Fibroblast of skin of right biceps (primary cell): ENCODE measurements around the gene HNRNPA3.
A peak's percentile ranks its signal among the peaks of the same experiment; 100 is the strongest.
"Not testable (repeated sequence)": the region's sequence is repeated elsewhere in the genome, so short reads cannot be mapped to it uniquely, and the experiment has no call there.

Experiments used
- DNase-seq: peaks from one replicate; pipeline ENCODE4 v3.0.0-alpha.2; 2013

Gene HNRNPA3

GRCh38 chr2:177212106-177212890 is at the start of gene HNRNPA3:
Gene HNRNPA3, plus strand, starts transcription at chr2:177212794. Its CDS starts 6 bp downstream, at chr2:177212800.
- DNase-seq: peak; percentile 99

GRCh38 chr2:177164131-177164530 is 48.5 kb upstream of the HNRNPA3 start:
- peak; percentile 9 for DNase-seq

- DNase-seq: peak; percentile 84
Observed at GRCh38 chr2:177164584-177165052, 48.0 kb upstream of the HNRNPA3 start.

- DNase-seq: peak; percentile 49
Observed at GRCh38 chr2:177165061-177165583, 47.5 kb upstream of the HNRNPA3 start.

DNA sequence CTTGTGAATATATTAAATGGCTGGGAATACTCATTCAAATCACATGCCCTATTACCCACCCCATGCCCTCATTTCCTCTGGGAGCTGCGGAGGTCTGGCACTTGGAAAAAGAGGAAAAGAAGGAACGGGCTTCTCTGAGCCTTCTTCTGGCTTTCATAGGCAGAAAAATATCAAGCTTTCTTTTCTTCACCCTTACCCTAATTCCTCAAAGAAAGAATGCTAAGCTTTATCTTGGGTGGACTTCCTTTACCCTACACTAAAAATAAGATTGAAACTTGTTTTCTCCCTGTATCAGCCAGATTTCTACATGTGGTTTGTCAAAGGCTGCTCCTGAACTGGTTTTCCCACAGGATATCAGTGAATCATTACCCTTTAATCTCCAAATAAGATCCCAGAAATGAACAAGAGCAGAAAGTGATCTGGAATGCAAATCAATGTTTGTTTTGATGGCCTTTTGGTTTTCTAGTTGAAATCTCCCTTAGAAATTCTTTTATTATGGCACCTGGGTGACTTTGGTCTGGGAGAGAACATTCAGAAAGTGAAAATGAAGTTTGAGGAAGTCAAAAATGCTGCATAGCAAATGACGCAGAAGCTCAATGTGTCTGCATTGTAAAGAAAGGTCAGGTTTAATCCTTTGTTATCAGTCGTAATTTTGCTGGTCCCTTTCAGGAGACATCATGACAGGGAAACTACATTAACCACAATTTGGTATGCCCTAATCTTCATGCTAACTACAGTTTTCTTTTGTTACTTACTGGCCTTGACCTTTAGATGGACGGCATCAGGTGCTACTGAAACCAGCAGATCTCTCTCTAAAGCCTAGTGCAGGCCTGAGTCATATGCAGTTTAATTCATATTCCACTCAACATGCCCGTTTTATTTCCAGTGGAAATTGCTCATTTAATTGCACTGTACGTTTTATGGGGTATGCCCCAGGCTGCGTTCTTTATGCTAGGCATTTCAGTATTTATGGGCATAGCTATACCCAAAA is 46.6 kb upstream of the HNRNPA3 start:
- DNase-seq: peak; percentile 42

GRCh38 chr2:177169810-177170514 is 42.6 kb upstream of the HNRNPA3 start:
- DNase-seq: no peak

- DNase-seq: no peak
Observed at GRCh38 chr2:177171418-177171865, 41.2 kb upstream of the HNRNPA3 start.

GRCh38 chr2:177172034-177172880 is 40.3 kb upstream of the HNRNPA3 start:
- DNase-seq: peak; percentile 92

GRCh38 chr2:177174486-177174885 is 38.1 kb upstream of the HNRNPA3 start:
- no peak for DNase-seq

GRCh38 chr2:177175917-177176668 is 36.5 kb upstream of the HNRNPA3 start:
- peak; percentile 16 for DNase-seq

DNA sequence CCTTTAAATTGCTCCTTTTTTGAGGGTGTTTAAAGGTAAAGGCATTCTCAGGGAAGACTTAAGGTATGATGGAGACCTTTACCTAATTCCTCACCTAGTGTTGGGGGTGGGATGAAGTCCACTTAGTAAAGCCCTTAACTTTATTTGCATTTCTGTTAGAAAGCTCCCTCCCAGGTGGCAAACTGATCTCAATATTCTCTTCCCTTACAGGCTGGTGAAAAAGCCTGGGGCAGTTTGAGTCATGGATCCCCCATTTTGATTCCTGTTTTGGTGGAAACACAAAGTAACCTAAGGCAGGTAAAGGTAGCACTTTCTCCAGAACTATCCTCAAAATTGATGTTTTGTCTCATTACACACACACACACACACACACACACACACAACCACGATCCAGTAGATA is 33.8 kb upstream of the HNRNPA3 start:
- DNase-seq: no peak

DNA sequence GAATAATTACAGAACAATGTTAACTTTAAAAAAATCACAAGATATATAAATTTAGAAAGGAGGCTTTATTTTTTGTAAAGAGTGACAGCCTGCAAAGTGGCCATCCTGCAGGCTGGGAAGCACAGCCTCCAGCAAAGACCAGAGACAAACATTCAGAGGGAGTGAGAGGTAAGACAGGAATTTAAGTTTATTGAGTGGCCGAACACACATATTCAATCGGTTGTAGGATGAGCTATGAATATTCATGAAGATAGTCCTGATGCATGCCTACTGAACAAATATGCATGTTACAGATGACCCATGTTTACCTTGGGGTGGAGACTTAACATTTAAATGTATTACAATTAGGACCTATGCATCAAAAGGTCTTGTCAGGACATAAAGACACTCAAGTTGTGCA is 33.4 kb upstream of the HNRNPA3 start:
- DNase-seq: no peak

DNA sequence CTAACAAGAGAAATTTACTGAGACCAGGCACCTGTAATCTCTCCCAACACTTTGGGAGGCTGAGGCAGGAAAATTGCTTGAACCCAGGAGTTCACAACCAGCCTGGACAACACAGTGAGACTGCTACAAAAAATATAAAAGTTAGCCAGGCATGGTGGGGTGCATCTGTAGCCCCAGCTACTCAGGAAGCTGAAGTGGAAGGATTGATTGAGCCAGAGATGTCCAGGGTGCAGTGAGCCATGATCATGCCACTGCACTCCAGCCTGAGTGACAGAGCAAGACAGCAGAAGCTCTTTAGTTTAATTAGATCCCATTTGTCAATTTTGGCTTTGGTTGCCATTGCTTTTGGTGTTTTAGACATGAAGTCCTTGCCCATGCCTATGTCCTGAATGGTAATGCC is 32.9 kb upstream of the HNRNPA3 start:
- not testable (repeated sequence) for DNase-seq

DNA sequence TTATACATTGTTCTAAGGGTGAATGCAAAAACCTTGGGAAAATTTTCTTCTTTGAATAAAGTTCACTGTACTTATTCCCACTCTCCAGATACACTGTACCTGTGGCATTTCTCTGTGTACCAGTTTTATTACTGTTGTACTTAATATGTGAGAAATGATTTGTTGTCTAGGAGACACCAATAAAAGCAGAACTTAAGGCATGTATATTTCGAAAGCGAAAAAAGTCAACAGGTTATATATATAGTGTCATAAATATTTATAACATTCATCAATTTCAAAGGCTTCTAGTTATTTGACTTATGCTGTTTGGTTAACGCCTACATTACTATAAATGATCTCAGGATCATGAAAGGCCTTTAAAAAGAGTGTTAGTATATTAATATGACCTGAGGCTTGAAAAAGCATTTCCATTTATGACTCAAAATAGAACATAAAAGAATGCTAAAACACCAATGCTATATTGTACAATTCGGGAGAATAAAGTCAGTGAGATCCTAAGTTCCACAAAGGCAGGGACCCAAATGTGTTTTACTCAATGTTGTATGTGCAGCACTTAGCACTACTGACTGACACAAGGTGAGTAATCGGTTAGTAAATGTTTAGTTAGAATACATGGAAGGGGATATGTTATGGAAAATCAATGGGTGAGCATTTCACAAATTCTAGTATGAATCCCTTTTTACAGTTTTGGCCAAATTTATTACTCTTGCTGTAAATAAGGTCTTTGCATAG is 32.2 kb upstream of the HNRNPA3 start:
- no peak for DNase-seq

DNA sequence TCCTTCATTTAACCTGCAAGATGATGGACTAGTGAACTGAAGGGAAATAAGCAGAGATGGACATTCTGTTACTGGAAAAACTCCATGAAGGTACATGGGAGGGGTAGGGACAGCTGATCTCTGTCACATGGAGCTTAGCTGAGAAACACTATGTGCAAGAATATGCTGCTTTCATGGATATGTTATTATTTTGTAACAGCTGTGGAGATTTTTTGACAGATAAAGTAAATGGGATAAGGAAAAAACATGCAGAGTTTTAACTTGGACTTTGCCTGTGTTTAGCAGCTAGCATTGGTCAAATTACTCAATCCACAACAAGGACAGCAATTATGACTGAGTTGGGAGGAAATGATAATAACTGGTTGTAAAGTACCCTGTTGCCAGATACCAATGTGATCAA is 28.7 kb upstream of the HNRNPA3 start:
- no peak for DNase-seq

- no peak for DNase-seq
Observed at GRCh38 chr2:177184606-177185005, 28.0 kb upstream of the HNRNPA3 start.

GRCh38 chr2:177186038-177186437 is 26.6 kb upstream of the HNRNPA3 start:
- not testable (repeated sequence) for DNase-seq

- DNase-seq: peak; percentile 80
Observed at GRCh38 chr2:177187631-177188312, 24.8 kb upstream of the HNRNPA3 start.
